Erythroblast (primary cell): Measurements from ENCODE around the gene PPP1R2.

Experiments used
- GATA1 ChIP-seq: IDR thresholded peaks from 2 replicates; pipeline ENCODE4 v1.6.1; 2011; ENCODE audit warnings: low read depth, mild to moderate bottlenecking, control low read depth, low read length, moderate library complexity
- POLR2A ChIP-seq: IDR thresholded peaks from 2 replicates; pipeline ENCODE4 v1.6.1; 2011; ENCODE audit warnings: mild to moderate bottlenecking, low read length

DNA sequence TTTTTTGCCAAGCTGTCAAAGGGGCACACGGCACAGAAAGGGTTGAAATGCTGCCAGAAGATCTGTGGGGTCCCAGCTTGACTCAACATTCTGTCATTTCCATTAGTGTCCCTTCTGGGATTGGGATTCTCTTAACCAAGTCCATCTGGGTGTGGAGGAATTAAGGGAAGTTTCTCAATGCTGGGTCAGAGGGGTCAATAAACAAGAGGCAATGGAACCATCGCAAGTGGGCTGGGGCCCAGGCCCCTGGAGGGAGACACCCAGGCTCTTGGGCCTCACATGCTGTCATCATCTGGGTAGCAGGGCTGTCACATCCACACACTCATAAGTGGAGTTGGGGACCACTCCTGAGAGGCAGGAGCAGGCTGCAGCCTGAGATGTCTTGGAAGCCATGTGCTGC lies 48.7 kb upstream of the PPP1R2 start:
- TF ChIP-seq POLR2A = no peak
- TF ChIP-seq GATA1 = no peak
